Activated CD8-positive, alpha-beta memory T cell treated with anti-CD3 and anti-CD28 coated beads for 1 hour (primary cell): ENCODE results near the gene FHIT.
"Not testable (repeated sequence)": the region's sequence is repeated elsewhere in the genome, so short reads cannot be mapped to it uniquely, and the experiment has no call there.

Source experiments
- DNase-seq, 2 donors: peaks; one replicate each; pipeline ENCODE4 v3.0.0-alpha.2; 2020; ENCODE audit warnings: low read depth in 1 of 2; ENCODE audit errors: extremely low read depth in 1 of 2

The FHIT gene

DNA sequence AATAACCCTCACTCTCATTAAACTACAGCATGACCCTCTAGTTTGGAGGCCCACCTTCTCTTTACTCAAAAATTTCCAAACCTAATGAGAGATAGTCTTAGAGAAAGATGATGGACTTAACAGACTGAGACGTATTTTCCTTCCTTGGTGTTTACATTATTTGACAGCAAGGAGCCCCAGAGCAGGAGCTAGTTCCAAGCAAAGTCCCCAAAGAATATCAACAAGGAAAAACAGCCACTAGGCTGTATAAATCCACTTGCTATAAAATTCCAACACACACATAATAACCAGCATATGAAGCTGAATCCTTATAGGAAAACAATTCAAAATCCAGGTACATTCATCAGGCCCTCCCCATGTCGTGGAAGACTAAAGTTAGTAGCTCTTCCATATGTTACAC lies 660.0 kb downstream of the FHIT start:
- DNase-seq, result no peak

DNA sequence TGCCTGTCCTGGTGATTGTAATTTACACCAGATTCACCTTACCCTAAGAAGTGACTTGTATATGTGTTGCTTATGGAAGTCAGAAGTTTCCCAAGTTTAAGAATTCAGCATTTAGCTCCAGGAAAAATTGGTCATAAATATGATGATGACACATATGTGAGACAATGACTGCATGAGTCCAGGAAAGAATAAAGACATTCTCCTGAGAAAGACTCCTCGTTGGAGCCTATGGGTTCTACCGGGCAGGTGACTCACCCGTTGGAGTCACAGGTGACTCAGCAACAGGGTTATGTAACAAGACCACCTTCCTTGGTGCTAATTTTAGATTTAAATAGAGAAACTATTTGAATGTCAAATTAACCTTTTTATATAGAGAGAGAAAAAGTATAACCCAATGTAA lies 662.4 kb downstream of the FHIT start:
- no peak for DNase-seq

DNA sequence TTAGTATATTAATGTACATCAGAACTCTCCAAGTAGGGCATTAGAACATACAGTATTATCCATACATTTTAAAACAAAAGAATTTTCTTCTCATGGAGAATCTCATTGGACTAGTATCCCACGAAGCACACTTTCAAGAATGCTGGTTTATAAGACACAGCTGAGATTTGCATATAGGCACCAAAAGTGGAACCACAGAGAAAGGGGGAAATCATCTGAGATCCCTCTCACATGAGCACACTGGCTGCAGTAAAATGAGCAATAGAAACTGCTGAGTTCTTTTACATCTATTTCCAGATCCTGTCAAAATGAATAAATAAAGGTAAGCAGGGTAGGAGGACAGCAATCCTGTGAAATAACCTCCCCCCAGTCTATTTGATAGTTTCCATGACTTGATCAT lies 665.3 kb downstream of the FHIT start:
- DNase-seq, result no peak

DNA sequence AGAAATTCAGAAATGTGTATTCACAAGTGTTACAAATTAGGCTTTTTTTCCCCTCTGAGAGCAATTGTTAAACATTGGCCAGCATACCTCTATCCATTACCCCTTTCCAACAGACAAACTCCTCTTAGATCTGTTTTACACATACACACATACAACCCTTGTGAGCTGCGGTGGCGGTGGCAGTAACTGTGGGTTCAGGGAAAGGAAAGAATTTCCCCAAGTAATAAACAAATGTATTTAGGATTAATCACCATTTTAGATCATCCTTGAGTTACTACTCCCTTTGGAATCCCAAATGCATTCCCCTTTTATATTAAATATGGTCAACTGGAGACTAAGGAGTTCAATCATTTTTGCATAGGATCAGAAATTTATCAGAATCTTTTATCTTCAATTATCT lies 667.0 kb downstream of the FHIT start:
- no peak for DNase-seq

DNA sequence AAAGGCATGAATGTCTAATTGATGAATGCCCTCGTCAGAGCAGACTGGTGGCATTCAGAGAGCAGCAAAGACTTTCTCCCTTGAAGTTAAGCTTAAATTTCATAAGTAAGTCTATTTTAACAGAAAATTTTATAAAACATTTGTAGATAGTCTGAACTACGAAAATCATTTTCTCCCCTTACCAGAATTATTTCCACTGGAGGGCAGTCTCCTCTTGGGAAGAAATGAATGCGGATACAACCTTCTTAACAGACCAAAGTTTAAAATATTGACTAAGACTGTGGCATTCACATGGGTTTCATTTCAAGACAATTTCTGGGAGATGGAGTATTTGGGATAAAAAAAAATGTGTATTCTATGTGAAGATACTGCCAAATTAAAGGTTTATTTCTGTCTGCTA lies 669.0 kb downstream of the FHIT start:
- no peak for DNase-seq

DNA sequence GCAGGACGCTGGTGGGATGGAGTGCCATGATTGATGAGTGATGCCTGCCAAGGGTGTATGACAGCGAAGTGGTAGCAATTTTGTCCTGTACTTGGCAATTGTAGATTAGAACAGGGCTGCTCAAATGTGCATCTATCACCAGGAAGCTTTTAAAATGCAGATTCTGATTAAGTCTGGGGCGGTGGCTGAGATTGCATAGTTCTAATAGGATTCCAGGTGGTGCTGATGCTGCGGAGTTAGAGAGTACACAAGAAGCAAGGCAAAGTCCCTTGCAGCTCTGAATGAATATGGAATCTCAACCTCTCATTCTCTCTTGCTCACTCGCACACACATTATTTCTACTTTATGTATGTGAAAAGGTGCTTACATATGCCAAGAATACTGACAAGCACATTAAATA lies 670.4 kb downstream of the FHIT start:
- DNase-seq, result no peak

DNA sequence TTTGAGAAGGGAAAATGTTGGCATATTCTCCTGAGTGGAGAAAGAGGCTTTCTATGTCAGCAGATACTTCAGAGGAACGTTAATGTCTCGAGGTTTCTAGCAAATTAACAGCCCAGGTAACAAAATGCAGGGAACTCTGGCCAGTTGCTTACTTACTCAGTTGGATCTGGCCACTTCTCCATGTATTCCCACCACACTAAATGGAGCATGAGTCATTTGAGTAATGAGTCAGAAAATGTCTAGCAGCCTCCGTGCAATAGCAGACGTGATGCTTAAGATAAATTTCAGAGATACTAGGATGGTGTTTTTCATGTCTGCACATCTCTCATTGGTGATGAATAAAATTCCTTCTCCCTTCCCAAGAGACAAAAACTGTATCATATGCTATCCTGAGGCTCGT lies 671.5 kb downstream of the FHIT start:
- DNase-seq, result no peak

DNA sequence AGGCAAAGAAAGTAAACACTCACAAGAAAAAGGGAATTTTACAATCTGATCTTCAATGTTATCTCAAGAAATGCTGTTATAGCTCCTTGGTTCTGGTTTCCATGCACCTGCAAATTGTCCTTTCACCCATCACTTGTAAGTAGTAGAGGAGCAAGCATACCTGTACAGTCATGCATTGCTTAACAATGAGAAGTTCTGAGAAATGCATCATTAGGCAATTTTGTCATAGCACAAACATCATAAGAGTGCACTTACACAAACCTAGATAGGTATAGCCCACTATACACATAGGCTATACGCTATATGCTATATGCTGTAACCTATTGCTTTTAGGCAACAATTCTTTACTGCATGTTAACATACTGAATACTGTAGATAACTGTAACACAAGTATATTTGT lies 672.3 kb downstream of the FHIT start:
- no peak for DNase-seq

DNA sequence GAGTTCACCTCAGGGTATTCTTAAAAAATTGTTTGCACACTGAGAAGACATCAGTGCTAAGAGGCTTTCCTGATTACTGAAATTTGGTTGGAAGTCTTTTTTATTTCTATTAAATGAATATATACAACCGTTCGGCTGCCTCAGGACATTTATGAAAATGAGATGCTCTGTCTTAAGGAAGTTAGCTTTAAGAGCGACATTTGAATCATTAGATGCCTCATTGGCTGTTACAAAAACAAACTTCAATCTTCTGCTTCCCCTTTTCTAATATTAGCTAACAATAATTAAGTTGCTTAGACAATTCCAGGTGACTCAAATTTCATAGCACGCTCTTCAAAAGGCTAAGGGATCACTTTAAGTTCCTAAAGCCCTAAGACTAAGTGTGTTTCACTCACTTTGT lies 673.7 kb downstream of the FHIT start:
- DNase-seq, result no peak

DNA sequence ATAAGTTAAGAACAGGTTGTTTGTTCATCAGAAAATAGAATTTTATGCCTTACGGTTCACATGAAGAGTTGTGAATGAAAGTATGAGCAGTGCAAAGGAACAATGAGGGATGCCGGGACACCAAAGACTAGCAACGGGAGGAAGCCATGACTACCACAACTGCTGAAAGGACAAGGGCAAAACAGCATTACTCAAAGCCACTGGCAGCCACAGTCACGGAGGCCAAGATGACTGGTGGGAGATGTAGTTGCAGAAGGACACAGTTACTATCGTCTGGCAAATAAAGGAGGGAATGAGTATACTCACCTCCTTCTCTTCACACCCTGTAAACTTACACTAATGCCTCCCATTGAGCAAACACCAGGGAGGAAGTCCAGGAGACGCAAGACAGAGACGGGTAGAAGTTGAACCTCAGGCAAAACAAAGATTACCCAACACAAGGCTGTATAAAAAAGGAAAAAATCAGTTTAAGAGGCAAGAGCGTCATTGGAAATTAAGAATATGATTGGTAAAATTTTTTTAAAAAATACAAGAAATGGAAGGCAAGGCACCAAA lies 675.5 kb downstream of the FHIT start:
- DNase-seq, result no peak

DNA sequence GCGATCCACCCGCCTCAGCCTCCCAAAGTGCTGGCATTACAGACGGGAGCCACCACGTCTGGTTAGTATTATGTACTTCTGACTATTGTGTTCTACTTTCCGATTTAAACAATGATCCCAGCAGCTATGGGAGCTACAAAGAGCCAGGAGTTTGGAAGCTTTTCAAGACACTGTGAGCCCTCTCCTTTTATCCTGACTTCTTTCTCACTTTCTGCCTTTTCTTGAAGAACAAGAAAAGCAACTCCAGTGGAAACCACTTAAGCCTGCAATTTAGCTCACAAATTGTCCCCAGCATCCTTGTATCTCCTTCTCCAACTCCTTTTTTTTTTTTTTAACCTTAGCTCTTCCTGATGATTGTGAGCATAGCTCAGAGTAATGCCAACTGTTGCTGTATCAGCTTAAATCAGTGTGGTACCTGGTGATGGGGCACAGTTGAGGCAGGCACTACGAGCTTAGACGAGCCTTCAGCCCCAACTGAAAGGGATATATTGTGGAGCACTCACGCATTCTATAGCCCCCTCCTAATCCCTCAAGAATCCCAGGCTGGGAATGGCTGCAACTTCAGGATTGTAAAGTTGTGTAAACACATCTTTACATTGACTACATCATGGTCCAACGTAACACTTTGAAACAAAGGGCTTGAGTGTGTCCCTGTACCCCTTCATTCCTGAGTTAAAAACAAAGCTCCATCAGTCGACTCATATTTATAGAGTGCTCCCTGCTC lies 677.0 kb downstream of the FHIT start:
- no peak for DNase-seq

DNA sequence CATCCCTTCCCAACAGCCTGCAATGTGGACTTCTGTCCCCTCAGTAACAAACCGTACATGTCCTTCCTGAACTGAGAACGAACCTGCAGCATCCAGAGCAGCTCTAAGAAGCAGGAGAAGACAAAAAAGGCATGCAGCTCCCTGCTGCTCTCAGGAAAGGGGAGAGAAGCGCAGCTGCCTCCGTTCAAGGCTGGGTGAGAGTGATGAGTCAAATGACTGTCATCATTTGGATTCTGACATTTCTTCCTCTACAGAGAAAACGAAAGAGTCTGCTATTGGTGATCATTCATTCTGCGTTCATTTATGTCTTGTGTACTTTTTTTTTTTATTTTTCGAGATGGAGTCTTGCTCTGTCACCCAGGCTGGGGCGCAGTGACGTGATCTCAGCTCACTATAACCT lies 677.8 kb downstream of the FHIT start:
- no peak for DNase-seq

DNA sequence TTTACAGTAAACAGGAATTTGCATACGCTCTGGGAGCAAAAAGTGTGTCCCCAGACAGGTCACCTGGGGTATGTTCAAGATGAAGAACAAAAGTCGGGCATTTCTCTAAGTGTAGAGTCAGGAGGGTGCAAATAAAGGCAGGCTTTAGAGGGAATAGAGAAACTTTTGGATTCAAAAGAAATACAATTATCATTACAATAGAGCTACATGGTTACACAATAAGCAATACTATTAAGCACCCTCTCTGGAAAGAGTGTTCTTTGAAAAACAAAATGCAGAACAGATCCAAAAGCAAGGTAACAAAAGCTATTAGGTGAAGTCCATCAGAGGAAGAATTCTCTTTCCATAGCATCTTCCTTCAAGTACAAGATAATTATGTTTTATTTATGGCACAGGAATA lies 679.7 kb downstream of the FHIT start:
- no peak for DNase-seq

DNA sequence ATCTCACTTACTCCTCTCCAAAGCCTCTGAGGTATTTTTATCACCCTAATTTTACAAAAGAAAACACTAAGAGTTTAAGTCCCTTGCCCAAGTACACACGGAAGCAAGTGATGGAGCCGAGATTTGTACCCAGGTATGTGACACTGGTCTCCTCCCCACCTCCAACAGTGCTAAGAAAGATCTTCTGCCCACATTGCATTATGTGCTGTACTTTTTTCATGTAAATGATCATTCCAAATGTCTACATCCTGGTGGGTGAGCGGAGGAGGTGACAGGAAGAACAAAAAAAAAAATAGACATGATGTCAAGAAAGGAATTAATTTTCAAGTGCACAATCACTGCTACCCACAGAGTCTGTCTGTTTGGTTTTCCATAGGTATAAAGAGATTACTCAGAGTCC lies 694.1 kb downstream of the FHIT start:
- DNase-seq, result no peak

DNA sequence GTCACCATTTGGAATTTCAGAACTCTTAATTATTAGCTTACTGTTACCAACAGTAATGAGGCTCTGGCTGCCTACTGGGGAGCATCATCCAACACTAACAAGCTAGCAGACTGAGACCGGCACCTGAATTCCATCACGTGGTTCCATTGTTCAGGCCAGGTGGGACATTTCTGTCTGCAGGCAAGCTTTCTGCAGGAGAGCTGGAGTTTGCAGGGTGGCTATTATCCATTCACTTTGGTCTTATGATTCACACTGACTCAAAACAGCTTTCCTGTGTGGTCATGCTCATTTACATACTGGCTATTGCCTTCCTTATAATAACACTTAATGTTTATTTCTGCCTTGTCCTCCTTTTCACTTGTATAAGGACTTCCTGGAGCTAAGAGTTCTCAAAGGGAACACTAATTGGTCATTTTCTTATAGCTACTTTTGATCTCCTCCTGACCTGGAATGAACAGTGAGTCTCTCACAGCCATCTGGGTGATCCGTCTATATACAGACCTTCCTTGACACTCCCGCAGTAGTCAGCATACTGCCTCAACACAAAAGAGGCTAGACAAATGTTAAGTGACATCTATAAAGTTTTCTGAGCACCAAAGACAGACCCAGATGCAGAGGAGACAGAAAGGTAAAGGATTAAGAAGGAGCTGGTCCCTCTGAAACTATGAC lies 695.4 kb downstream of the FHIT start:
- DNase-seq, result no peak

DNA sequence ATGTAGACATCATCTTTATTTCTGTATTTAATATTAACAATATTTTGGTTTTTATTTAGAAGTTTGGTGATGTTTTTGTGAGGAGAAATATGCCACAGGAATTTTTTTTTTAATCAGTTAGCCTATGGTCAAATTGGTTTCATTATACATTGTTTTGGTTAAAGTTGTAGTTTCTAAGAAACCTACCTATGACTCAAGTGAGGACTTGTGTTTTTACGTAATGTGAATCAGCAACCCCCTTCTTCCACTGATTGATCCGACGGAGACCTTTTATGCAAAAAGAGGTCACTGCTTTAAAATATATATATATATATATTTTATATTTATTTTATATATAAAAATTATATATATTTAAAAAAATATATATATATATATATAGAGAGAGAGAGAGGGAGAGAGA lies 698.1 kb downstream of the FHIT start:
- DNase-seq, result no peak

DNA sequence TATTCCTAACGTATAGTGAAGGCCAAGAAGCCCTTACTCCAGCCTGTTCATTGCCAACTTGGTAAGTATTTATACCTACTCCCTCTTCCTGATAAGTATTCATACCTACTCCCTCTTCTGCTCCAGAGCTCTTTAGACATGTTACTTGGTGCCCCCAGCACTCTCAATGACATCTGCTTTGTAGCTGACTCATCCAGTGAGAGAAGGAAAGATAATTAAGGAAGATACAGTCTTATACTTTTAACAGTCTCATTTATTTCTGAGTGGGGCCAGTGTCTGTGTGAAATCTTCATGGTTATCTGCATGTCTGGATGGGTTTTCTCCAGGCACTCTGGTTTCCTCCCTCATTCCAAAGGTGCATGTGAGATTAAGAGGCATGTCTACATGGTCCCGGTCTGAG lies 698.7 kb downstream of the FHIT start:
- no peak for DNase-seq

DNA sequence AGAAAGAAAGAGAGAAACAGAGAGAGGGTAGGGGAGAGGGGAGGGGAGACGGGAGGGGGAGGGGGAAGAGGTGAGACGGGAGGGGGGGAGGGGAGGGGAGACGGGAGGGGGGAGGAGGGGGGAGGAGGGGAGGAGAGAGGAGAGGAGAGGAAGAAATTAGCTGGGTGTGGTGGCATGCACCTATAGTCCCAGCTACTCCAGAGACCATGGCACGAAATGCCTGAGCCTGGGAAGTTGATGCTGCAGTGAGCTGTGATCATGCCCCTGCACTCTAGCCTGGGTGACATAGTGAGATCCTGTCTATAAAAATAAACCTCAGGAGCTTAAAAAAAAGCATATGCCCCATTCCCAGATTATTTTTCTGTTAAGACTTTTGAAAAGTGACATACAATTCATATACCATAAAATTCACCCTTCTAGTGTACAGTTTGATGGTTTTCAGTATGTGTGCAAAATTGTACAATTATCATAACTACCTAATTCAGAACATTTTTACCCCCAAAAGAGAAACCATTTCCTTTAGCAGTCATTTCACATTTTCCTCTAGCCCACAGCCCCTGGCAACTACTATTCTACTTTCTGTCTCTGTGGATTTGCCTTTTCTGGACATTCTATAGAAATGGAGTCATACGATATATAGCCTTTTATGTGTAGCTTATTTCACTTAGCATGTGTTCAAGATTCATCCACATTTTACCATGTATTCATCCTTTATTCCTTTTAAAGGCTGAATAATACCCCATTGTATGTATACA lies 699.6 kb downstream of the FHIT start:
- DNase-seq, result no peak

DNA sequence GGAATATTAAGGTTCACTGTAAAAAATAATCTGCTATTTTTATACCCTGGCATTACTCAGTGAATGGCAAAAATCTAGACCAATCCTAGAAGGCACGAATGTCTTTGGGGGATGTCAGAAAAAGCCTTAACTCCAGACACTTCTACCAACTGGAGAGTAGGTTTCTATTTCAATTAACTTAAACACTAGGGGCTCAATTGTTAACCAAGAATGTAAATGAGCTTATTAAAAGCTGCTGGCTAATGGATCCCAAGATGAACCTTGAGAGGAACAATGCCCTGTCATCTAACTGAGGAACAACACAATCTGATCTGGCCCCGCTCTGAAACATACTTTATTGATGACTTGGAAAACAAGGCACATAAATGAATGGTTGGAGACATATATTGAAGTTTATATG lies 701.4 kb downstream of the FHIT start:
- DNase-seq, result no peak

DNA sequence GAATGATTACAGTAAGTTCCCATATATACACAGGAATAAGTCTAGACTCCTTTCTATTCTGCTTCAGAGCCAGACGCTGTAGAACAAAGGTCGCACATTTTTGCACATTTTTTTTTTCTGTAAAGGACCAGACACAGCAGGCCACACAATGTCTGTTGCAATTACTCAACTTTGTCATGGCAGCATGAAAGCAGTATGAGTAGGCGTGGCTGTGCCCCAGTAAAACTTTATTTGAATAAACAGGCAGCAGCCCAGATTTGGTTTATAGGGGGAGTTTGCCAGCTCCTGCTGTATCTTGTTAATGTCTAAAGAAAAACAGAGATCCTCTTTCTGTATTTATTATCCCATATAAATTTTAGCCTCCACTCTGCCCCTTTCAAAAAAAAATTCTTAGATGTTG lies 708.3 kb downstream of the FHIT start:
- DNase-seq, result no peak

DNA sequence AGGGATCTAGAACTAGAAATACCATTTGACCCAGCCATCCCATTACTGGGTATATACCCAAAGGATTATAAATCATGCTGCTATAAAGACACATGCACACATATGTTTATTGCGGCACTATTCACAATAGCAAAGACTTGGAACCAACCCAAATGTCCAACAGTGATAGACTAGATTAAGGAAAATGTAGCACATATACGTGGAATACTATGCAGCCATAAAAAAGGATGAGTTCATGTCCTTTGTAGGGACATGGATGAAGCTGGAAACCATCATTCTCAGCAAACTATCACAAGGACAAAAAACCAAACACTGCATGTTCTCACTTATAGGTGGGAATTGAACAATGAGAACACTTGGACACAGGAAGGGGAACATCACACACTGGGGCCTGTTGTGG lies 711.9 kb downstream of the FHIT start:
- DNase-seq, result not testable (repeated sequence)

DNA sequence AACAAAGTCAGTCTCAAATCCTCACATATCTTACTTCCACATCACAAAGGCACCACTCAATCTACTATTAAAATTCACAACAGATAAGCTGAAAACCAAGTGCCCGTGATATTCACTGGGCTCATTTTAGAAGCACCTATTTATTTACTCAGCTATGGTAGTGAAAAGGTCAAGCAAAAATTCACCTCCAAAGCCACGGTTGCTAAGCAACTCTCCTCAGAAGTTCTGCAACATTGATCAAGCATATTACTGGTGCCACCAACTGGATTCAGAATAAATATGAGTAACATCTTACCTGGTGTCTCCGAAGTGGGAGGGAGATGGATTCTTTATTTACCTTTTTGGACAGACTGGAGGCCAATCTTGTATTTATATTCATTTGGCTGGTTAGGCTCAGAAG lies 714.8 kb downstream of the FHIT start:
- DNase-seq, result no peak
